Activated CD4-positive, alpha-beta T cell treated with anti-CD3 and anti-CD28 coated beads for 24 hours (primary cell): Measurements from ENCODE around the gene CDC14A.
"Not testable (repeated sequence)": the region's sequence is repeated elsewhere in the genome, so short reads cannot be mapped to it uniquely, and the experiment has no call there.

Experiments used
- DNase-seq, 2 donors: peaks; one replicate each; pipeline ENCODE4 v3.0.0-alpha.2; 2020; ENCODE audit warnings: low read depth in 2 of 2

CDC14A gene

GRCh38 chr1:100404821-100405220 is 52.5 kb downstream of the CDC14A start:
- DNase-seq = no peak

- DNase-seq = not testable (repeated sequence)
Measured at GRCh38 chr1:100405902-100406301, 53.6 kb downstream of the CDC14A start.

- DNase-seq = not testable (repeated sequence)
Measured at GRCh38 chr1:100407390-100407789, 55.1 kb downstream of the CDC14A start.

- DNase-seq = no peak
Measured at GRCh38 chr1:100411019-100411418, 58.7 kb downstream of the CDC14A start.

- no peak for DNase-seq
Measured at GRCh38 chr1:100411574-100411973, 59.3 kb downstream of the CDC14A start.

GRCh38 chr1:100413035-100413434 is 60.7 kb downstream of the CDC14A start:
- no peak for DNase-seq

GRCh38 chr1:100414693-100415497 is 62.6 kb downstream of the CDC14A start:
- DNase-seq = no peak

- no peak for DNase-seq
Measured at GRCh38 chr1:100415498-100415778, 63.1 kb downstream of the CDC14A start.

GRCh38 chr1:100419072-100419471 is 66.8 kb downstream of the CDC14A start:
- no peak for DNase-seq

GRCh38 chr1:100422065-100422464 is 69.8 kb downstream of the CDC14A start:
- no peak for DNase-seq

- DNase-seq = no peak
Measured at GRCh38 chr1:100423832-100424337, 71.6 kb downstream of the CDC14A start.

GRCh38 chr1:100428160-100428559 is 75.9 kb downstream of the CDC14A start:
- DNase-seq = no peak

GRCh38 chr1:100430325-100430756 is 78.0 kb downstream of the CDC14A start:
- no peak for DNase-seq

- no peak for DNase-seq
Measured at GRCh38 chr1:100431954-100432353, 79.6 kb downstream of the CDC14A start.

- no peak for DNase-seq
Measured at GRCh38 chr1:100433563-100433962, 81.3 kb downstream of the CDC14A start.

GRCh38 chr1:100434831-100435230 is 82.5 kb downstream of the CDC14A start:
- DNase-seq = no peak

- no peak for DNase-seq
Measured at GRCh38 chr1:100438375-100438774, 86.1 kb downstream of the CDC14A start.

GRCh38 chr1:100438789-100439188 is 86.5 kb downstream of the CDC14A start:
- no peak for DNase-seq

GRCh38 chr1:100440075-100440809 is 87.9 kb downstream of the CDC14A start:
- DNase-seq = peak; percentile 31 to 42

GRCh38 chr1:100441146-100441545 is 88.8 kb downstream of the CDC14A start:
- DNase-seq = no peak

GRCh38 chr1:100441651-100442050 is 89.3 kb downstream of the CDC14A start:
- no peak for DNase-seq

- DNase-seq = no peak
Measured at GRCh38 chr1:100443811-100444571, 91.7 kb downstream of the CDC14A start.
